HepG2 (cell line): ENCODE measurements around the gene PA2G4. TPM values are rescaled to one million over a fixed set of nuclear protein-coding genes. Genes with fewer than 3 reads are reported as not detected.

Experiments
- ATF3 ChIP-seq: sonication (generic); formaldehyde crosslinking; IDR thresholded peaks from 2 replicates; pipeline ENCODE4 v1.4.0; 2020; ENCODE audit warnings: missing genetic modification reagents
- BORCS8-MEF2B ChIP-seq: sonication (generic); formaldehyde crosslinking; IDR thresholded peaks from 2 replicates; pipeline ENCODE4 v1.8.0; 2022; ENCODE audit warnings: mild to moderate bottlenecking, missing genetic modification reagents
- FOXO1 ChIP-seq: sonication (generic); formaldehyde crosslinking; IDR thresholded peaks from 2 replicates; pipeline ENCODE4 v1.4.0; 2020; ENCODE audit warnings: missing genetic modification reagents
- GPN1 ChIP-seq: sonication (generic); formaldehyde crosslinking; IDR thresholded peaks from 2 replicates; pipeline ENCODE4 v1.5.1; 2020; ENCODE audit warnings: missing genetic modification reagents, borderline replicate concordance
- HOXA5 ChIP-seq: sonication (generic); formaldehyde crosslinking; IDR thresholded peaks from 2 replicates; pipeline ENCODE4 v1.4.0; 2020; ENCODE audit warnings: missing genetic modification reagents
- KAT8 ChIP-seq: IDR thresholded peaks from 2 replicates; pipeline ENCODE4 v1.6.1; 2016; ENCODE audit warnings: missing genetic modification reagents, missing compliant biosample characterization
- KDM5B ChIP-seq: sonication (generic); formaldehyde crosslinking; IDR thresholded peaks from 2 replicates; pipeline ENCODE4 v1.4.0; 2020; ENCODE audit warnings: missing genetic modification reagents, mild to moderate bottlenecking, borderline replicate concordance
- MLLT10 ChIP-seq: sonication (generic); formaldehyde crosslinking; IDR thresholded peaks from 2 replicates; pipeline ENCODE4 v1.4.0; 2020; ENCODE audit warnings: missing genetic modification reagents
- NFE2L2 ChIP-seq: fragments of 150-350 bp; IDR thresholded peaks from 2 replicates; pipeline ENCODE4 v1.6.1; 2014; ENCODE audit warnings: low read length
- PAF1 ChIP-seq: IDR thresholded peaks from 2 replicates; pipeline ENCODE4 v1.6.1; 2016; ENCODE audit warnings: missing genetic modification reagents, missing compliant biosample characterization
- PITX1 ChIP-seq: sonication (generic); formaldehyde crosslinking; IDR thresholded peaks from 2 replicates; pipeline ENCODE4 v1.5.1; 2020; ENCODE audit warnings: mild to moderate bottlenecking, missing genetic modification reagents
- RAD21 ChIP-seq: fragments of 450-650 bp; formaldehyde crosslinking; IDR thresholded peaks from 2 replicates; pipeline ENCODE4 v1.5.0; 2020; ENCODE audit warnings: mild to moderate bottlenecking
- SAFB2 ChIP-seq: sonication (generic); formaldehyde crosslinking; IDR thresholded peaks from 2 replicates; pipeline ENCODE4 v1.5.1; 2020; ENCODE audit warnings: missing genetic modification reagents, low read depth, mild to moderate bottlenecking, borderline replicate concordance
- TBL1XR1 ChIP-seq: fragments of 150-350 bp; IDR thresholded peaks from 2 replicates; pipeline ENCODE4 v1.6.1; 2014; ENCODE audit warnings: borderline replicate concordance, low read length; ENCODE audit not compliant: partially characterized antibody
- TEAD2 ChIP-seq: sonication (generic); formaldehyde crosslinking; IDR thresholded peaks from 2 replicates; pipeline ENCODE4 v1.9.0; 2021; ENCODE audit warnings: missing genetic modification reagents
- TEF ChIP-seq: sonication (generic); formaldehyde crosslinking; IDR thresholded peaks from 2 replicates; pipeline ENCODE4 v1.5.0; 2020; ENCODE audit warnings: missing genetic modification reagents
- ZFP1 ChIP-seq: IDR thresholded peaks from 2 replicates; pipeline ENCODE4 v1.6.1; 2016
- ZMAT3 ChIP-seq: sonication (generic); formaldehyde crosslinking; conservative IDR thresholded peaks from 2 replicates; pipeline ENCODE4 v1.7.0; 2021; ENCODE audit warnings: missing genetic modification reagents
- ZMYM4 ChIP-seq: sonication (generic); formaldehyde crosslinking; IDR thresholded peaks from 2 replicates; pipeline ENCODE4 v1.8.1; 2023; ENCODE audit warnings: mild to moderate bottlenecking, missing genetic modification reagents
- ZNF180 ChIP-seq: sonication (generic); formaldehyde crosslinking; IDR thresholded peaks from 2 replicates; pipeline ENCODE4 v1.4.0; 2020; ENCODE audit warnings: low read depth, missing genetic modification reagents, borderline replicate concordance
- ZNF235 ChIP-seq: sonication (generic); formaldehyde crosslinking; IDR thresholded peaks from 2 replicates; pipeline ENCODE4 v1.8.1; 2023; ENCODE audit warnings: mild to moderate bottlenecking, missing genetic modification reagents, borderline replicate concordance
- ZNF543 ChIP-seq: sonication (generic); formaldehyde crosslinking; IDR thresholded peaks from 2 replicates; pipeline ENCODE4 v1.4.0; 2020; ENCODE audit warnings: mild to moderate bottlenecking, missing genetic modification reagents
- ZNF574 ChIP-seq: sonication (generic); formaldehyde crosslinking; IDR thresholded peaks from 2 replicates; pipeline ENCODE4 v1.4.0; 2020; ENCODE audit warnings: missing genetic modification reagents
- ZNF598 ChIP-seq: sonication (generic); formaldehyde crosslinking; IDR thresholded peaks from 2 replicates; pipeline ENCODE4 v1.5.1; 2020; ENCODE audit warnings: mild to moderate bottlenecking, missing genetic modification reagents, borderline replicate concordance
- ZNF615 ChIP-seq: sonication (generic); formaldehyde crosslinking; IDR thresholded peaks from 2 replicates; pipeline ENCODE4 v1.5.0; 2020; ENCODE audit warnings: mild to moderate bottlenecking, missing genetic modification reagents, borderline replicate concordance
- ZNF749 ChIP-seq: sonication (generic); formaldehyde crosslinking; IDR thresholded peaks from 2 replicates; pipeline ENCODE4 v1.8.0; 2022; ENCODE audit warnings: mild to moderate bottlenecking, missing genetic modification reagents, moderate library complexity, borderline replicate concordance
- ZNF776 ChIP-seq: sonication (generic); formaldehyde crosslinking; IDR thresholded peaks from 2 replicates; pipeline ENCODE4 v1.4.0; 2020; ENCODE audit warnings: mild to moderate bottlenecking, missing genetic modification reagents
- polyA plus RNA-seq, 8 experiments: library from polyadenylated mRNA; depleted of rRNA in 3 of 8; stranded (reverse) in 7 of 8; unstranded in 1 of 8; fragments of >200 nt; fragmentation: Illumina TruSeq in 4 of 8; extraction: Trizol in 4 of 8; gene quantifications; 2 replicates each; pipeline versions ENCODE4 v1.2.1 to v1.2.3, GENCODE V29; 2011 to 2016; ENCODE audit warnings: low read depth in 4 of 8, missing spikeins in 1 of 8, mixed read lengths in 1 of 8; ENCODE audit not compliant: insufficient read depth in 1 of 8
- total RNA-seq, 5 experiments: library from RNA; depleted of rRNA; stranded (reverse); fragments of >200 nt; fragmentation: Illumina TruSeq; extraction: Trizol; gene quantifications; 2 replicates each; pipeline ENCODE4 v1.2.3, GENCODE V29; 2016; ENCODE audit warnings: low read depth in 1 of 5

Gene PA2G4
- total and polyA plus RNA-seq, 2 of the 13 experiments (the other 11 are each of a cell fraction or from before 2014, with no cell fraction given), result 147 to 240 TPM

- TF ChIP-seq ZNF615 (CRISPR knock-in tag), result peak; percentile 37; the same call in 1 of the 2 replicates
- TF ChIP-seq BORCS8-MEF2B (CRISPR knock-in tag), result peak; percentile 70
- TF ChIP-seq FOXO1, result peak; percentile 49
- TF ChIP-seq ZNF180 (CRISPR knock-in tag), result no peak
- TF ChIP-seq TBL1XR1, result no peak
- no peak; the same call in 1 of the 2 replicates for TF ChIP-seq ZNF598 (CRISPR knock-in tag)
- no peak for TF ChIP-seq PAF1
- TF ChIP-seq ZNF776 (CRISPR knock-in tag), result peak; percentile 5; the same call in 1 of the 2 replicates
- TF ChIP-seq ZNF749 (CRISPR knock-in tag), result peak; percentile 47; the same call in 1 of the 2 replicates
- TF ChIP-seq HOXA5 (CRISPR knock-in tag), result peak; percentile 34; the same call in 1 of the 2 replicates
- TF ChIP-seq SAFB2, result 0 out of 2 replicates have a peak, but pooled peaks have one; percentile 45
- no peak for TF ChIP-seq NFE2L2
- TF ChIP-seq TEF (CRISPR knock-in tag), result 0 out of 2 replicates have a peak, but pooled peaks have one; percentile 25
- 0 out of 2 replicates have a peak, but pooled peaks have one; percentile 49 for TF ChIP-seq GPN1 (CRISPR knock-in tag)
- TF ChIP-seq ZNF543 (CRISPR knock-in tag), result no peak
- peak; percentile 17; the same call in 1 of the 2 replicates for TF ChIP-seq KAT8 (CRISPR knock-in tag)
- peak; percentile 13; the same call in 1 of the 2 replicates for TF ChIP-seq ZMAT3 (CRISPR knock-in tag)
- TF ChIP-seq ATF3 (CRISPR knock-in tag), result peak; percentile 83; the same call in 1 of the 2 replicates
- TF ChIP-seq ZFP1 (CRISPR knock-in tag), result no peak
- TF ChIP-seq ZNF235 (CRISPR knock-in tag), result no peak
- TF ChIP-seq MLLT10 (CRISPR knock-in tag), result no peak
- TF ChIP-seq KDM5B, result peak; percentile 56; the same call in 1 of the 2 replicates
- TF ChIP-seq ZMYM4 (CRISPR knock-in tag), result no peak
- TF ChIP-seq ZNF574, result peak; percentile 76
- TF ChIP-seq PITX1 (CRISPR knock-in tag), result no peak
- no peak; the same call in 1 of the 2 replicates for TF ChIP-seq RAD21
- 0 out of 2 replicates have a peak, but pooled peaks have one; percentile 56 for TF ChIP-seq TEAD2 (CRISPR knock-in tag)
These were observed 24.4 kb upstream of the PA2G4 start, which contains the start of gene ERBB3 (continued) for GRCh38 chr12:56079723-56080555.
